Stimulated activated CD8-positive, alpha-beta memory T cell treated with anti-CD3 and anti-CD28 coated beads, Interleukin-12 subunit alpha, Interleukin-12 subunit beta, amount 100 ng/mL, for 24 hours (primary cell): ENCODE data around the gene NHSL1.

Experiments used
- DNase-seq: peaks from one replicate; pipeline ENCODE4 v3.0.0-alpha.2; 2020; ENCODE audit errors: extremely low read depth

The NHSL1 gene

DNA sequence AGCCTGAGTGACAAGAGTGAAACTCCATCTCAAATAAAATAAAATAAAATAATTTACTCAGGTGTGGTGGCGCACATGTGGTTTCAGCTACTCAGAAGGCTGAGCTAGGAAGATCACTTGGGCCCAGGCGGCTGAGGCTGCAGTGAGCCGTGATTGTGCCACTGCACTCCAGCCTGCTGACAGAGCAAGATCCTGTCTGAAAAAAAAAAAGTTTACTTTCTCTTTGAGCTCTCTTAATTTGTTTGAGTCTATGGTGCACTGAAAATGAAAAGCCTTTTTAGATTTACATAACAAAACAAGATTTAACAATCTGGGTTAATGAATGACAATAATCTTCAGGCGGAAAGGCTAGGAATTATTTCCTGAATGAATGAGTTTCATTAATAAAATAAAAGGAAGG, 23.3 kb upstream of the NHSL1 start:
- no peak for DNase-seq

GRCh38 chr6:138521790-138522189, 22.5 kb upstream of the NHSL1 start:
- DNase-seq: no peak

GRCh38 chr6:138520463-138520862, 21.2 kb upstream of the NHSL1 start:
- DNase-seq: no peak

DNA sequence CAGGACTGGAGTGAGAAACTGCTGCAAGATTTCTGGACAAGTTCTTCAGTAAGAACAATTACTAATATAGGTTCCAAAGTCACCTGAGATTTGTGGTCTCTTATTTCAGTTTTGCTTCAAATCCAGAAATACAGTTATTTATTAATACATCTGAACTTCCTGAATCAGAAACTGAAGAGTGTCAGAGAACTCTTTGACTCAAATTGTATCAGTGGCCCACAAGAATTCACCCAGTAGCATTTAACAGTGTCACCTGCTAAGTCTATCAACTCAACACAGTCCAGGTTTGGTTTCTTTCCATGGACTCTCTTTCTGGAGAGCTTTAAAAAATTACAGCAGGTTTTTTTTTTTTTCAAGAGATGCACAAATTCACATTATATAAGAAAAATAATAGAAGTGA, 18.8 kb upstream of the NHSL1 start:
- DNase-seq: no peak

- DNase-seq: no peak
These were observed 18.3 kb upstream of the NHSL1 start for GRCh38 chr6:138517635-138518034.

GRCh38 chr6:138515657-138516248, 16.5 kb upstream of the NHSL1 start:
- no peak for DNase-seq

DNA sequence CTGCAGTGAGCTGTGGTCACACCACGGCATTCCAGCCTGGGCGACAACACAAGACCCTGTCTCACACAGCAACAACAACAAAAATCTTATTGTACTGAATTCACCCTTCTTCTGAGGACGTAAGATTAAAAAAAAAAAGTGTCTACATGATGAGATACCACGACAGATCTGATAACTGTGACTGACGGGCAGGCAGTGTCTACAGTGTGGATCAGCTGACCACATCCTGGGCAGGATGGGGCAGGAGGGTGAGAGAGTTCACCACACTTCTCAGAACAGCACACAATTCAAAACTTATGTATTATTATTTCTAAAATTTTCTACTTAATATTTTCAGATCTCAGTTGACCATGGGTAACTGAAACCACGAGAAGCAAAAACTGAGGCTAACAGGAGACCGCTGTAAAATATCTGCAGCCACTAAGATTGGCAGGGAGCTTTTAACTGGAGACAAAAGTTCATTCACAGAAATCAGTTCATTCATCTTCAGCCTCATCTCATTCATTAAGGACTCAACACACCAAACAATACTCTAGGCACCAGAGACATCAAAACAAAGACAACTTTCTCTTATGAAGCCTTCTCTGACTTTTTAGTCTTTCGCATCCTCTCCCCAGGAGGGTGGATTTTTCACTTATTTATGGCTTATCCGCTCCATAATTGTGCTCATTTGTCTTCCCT, 15.7 kb upstream of the NHSL1 start:
- DNase-seq: no peak

- DNase-seq: no peak
These were observed 13.3 kb upstream of the NHSL1 start for GRCh38 chr6:138512609-138513008.

DNA sequence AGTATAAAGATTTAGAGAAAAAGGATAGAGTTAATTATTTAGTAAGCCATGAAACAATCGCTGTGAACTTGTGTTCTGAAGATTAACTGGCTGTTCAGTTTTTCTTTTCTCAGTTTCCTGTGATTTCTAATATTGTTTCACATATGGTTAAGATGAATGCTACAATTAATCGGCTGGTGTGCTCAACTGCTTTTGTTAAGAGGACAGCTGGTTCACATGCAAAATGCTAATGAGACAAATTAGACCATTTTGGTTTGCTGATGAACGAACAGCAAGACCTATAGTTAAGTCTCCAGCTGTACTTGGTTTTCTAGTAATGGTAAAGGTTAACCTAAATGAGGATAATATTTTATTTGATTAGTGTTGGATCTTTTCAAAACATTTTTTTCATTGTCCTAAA, 10.8 kb upstream of the NHSL1 start:
- no peak for DNase-seq

- no peak for DNase-seq
These were observed 10.1 kb upstream of the NHSL1 start for GRCh38 chr6:138509371-138509770.

- DNase-seq: no peak
These were observed 9.3 kb upstream of the NHSL1 start for GRCh38 chr6:138508676-138508988.

DNA sequence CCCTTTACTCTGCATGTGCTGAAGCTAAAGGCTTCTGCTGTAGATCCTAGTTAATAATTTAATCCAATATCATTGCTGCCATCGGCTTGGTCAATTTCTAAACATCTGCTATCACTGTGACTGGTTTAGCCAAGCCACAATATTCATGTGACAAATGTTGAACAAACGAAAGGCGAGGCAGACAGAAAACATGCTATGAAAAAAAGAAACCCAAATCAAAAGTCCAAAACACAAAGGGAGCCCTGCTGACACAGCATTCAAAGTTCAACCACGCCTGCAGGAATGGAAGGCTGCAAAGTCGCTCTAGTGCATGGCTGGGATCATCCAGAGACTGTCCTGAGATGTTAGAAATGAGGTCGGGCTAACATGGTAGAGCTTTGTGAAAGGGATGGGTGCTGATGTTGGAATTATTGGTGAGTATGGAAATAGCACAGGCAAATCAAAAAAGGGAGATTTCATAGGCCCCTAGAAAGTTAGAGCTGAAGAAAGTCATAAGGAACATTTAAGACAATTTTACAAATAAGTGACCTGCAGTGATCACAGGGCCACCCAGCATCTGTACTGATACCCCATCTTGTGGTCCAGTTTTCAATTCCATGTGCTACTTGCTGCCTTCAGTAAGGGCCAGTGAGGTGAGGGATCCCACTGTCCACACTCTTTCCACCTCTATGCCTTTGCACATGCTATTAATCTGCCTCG, 8.8 kb upstream of the NHSL1 start:
- DNase-seq: no peak

DNA sequence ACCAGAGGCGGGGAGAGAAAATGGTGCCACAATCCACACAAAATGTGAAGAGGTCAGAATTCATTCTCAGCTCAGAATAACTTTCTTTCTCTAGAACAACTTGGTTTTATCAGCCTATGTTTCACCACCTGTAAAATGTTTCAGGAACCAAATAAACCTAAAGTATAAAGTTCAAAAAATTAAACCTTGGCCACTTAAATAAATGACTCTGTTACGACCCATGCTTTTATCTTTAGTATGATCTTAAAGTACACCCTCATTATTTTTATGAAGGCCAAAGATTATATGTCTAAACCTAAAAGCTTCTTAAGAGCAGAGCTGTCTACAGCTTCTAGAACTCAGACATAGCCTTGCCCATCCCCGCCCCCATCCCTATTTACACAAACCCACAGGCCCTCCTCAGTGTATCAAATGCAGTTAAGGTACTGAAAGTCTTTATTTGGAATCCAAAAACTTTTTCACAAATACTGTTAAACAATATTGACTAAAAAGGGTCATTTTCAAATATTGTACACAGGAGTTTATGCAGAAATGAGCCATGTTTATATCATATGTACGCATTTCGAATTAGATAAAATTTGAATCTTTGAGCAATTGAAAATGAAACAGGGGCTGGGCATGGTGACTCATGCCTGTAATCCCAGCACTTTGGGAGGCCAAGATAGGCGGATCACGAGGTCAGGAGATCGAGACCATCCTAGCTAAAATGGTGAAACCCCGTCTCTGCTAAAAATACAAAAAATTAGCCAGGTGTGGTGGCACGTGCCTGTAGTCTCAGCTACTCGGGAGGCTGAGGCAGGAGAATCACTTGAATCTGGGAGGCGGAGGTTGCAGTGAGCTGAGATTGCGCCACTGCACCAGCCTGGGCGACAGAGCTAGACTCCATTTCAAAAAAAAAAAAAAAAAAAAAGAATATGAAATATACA, 5.7 kb upstream of the NHSL1 start:
- no peak for DNase-seq

- DNase-seq: no peak
These were observed 4.8 kb upstream of the NHSL1 start for GRCh38 chr6:138503881-138504680.

- no peak for DNase-seq
These were observed 3.3 kb upstream of the NHSL1 start for GRCh38 chr6:138502546-138502945.

GRCh38 chr6:138500867-138501446, 1.7 kb upstream of the NHSL1 start:
- DNase-seq: no peak

DNA sequence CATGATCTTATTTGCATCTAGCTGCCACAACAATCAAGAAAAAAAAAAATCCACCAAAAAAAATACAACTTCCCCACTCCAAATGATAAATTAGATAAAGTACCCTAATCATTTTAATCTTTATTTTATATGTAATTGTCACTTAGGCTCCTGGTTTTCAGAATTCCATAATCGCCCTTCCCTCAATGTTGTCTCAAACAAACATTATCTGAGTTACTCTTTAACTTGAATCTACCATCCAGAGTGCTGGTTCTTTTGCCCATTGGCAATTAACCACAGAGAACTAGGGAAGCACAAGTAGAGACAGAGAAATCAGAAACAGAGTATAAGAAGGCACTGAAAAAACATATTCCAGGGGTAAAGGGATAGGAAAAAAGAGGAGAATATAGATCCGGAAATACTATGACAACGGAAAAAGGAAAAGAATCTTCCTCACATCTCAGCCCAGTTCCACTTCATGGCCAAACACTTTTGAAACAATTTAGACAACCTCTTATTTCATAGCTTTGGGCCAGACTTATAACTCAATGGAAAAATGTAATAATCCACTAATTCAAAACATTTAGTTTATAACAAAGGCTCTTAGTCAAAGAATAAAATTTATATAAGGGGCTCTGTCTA, 861 bp upstream of the NHSL1 start:
- DNase-seq: no peak

- DNase-seq: no peak
These were observed 528 bp downstream of the NHSL1 start for GRCh38 chr6:138498629-138499302.

DNA sequence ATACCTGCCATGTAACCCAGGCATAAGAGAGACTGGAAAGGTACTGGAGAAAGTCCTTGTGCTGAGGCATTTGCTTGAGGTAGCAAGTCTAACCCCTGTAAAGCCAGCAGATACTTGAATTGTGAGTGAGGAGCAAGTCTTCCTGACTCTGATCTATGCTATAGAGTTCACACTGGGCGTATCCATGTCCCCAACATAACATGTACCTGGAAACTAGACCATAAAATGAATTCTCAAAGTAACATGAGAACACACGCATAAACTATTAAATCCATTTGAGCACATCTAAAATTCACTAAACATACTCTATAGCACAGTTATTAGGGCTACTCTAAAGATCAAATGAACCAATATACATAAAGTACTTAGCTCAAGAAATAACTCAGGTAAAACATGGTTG, 2.0 kb downstream of the NHSL1 start:
- DNase-seq: no peak

DNA sequence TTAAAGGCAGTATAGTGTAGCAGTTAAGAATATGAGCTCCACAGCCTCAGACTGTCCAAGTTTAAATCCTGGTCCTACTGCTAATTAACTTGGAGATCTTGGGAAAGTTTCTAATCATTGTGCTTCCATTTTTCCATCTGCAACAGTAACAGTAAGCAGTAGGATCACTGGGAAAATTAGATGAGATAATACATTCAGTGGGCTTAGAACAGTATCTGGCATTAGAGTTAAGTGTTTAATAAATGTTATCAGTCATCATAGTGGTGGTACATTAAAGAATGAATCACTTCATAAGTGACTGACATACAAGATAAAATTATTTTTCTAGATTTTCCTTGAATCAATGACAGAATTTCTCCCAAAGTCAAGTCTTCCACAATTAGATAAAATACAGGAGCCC, 5.0 kb downstream of the NHSL1 start:
- DNase-seq: no peak
